HG03457 (cell line): ENCODE measurements around the gene ARHGEF10L.

Experiments used
- ATAC-seq: cut with Tn5 transposase; IDR thresholded peaks from one replicate; pipeline ENCODE4 v1.9.1; 2021; ENCODE audit warnings: moderate number of reproducible peaks; ENCODE audit not compliant: unreplicated experiment

Gene ARHGEF10L

GRCh38 chr1:17630048-17630830 is 90.7 kb downstream of the ARHGEF10L start:
- no peak for ATAC-seq

GRCh38 chr1:17630986-17631385 is 91.5 kb downstream of the ARHGEF10L start:
- no peak for ATAC-seq

- no peak for ATAC-seq
Observed at GRCh38 chr1:17631410-17631809, 91.9 kb downstream of the ARHGEF10L start.

GRCh38 chr1:17632106-17632505 is 92.6 kb downstream of the ARHGEF10L start:
- ATAC-seq = no peak

- no peak for ATAC-seq
Observed at GRCh38 chr1:17632541-17633184, 93.2 kb downstream of the ARHGEF10L start.

- no peak for ATAC-seq
Observed at GRCh38 chr1:17633654-17634053, 94.2 kb downstream of the ARHGEF10L start.

GRCh38 chr1:17635276-17635675 is 95.8 kb downstream of the ARHGEF10L start:
- ATAC-seq = no peak

GRCh38 chr1:17635811-17636210 is 96.3 kb downstream of the ARHGEF10L start:
- no peak for ATAC-seq

GRCh38 chr1:17636612-17637011 is 97.1 kb downstream of the ARHGEF10L start:
- no peak for ATAC-seq

GRCh38 chr1:17637055-17637454 is 97.6 kb downstream of the ARHGEF10L start:
- ATAC-seq = no peak

GRCh38 chr1:17639703-17640340 is 100.3 kb downstream of the ARHGEF10L start:
- no peak for ATAC-seq

- no peak for ATAC-seq
Observed at GRCh38 chr1:17640393-17640792, 100.9 kb downstream of the ARHGEF10L start.

- no peak for ATAC-seq
Observed at GRCh38 chr1:17640975-17641374, 101.5 kb downstream of the ARHGEF10L start.

- ATAC-seq = no peak
Observed at GRCh38 chr1:17642169-17642568, 102.7 kb downstream of the ARHGEF10L start.

- ATAC-seq = no peak
Observed at GRCh38 chr1:17642943-17643342, 103.4 kb downstream of the ARHGEF10L start.

GRCh38 chr1:17643861-17644703 is 104.6 kb downstream of the ARHGEF10L start:
- no peak for ATAC-seq

GRCh38 chr1:17645068-17645911 is 105.8 kb downstream of the ARHGEF10L start:
- ATAC-seq = no peak

- no peak for ATAC-seq
Observed at GRCh38 chr1:17646444-17647280, 107.2 kb downstream of the ARHGEF10L start.

- ATAC-seq = no peak
Observed at GRCh38 chr1:17648457-17649145, 109.1 kb downstream of the ARHGEF10L start.
